ENCODE measurements around the gene MPST.

MPST gene

DNA sequence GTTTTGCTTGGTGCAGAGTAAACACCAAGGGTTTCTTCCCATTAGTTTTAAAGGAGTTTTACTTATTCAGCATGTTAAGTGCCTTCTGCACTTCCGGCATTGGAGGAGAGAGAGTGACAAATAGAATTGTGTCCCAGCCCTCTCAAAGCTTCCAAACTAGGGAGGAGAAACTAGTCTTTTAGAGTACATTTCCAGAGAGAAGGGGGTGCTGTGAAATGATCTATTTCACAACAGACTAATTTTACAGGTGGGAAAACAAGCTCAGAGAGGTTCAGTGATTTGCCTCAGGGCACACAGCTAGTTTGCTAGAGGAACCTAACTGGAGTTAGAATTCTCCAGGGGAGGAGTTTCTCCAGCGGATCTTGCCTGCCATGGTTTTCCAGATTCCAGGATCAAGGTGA is 12.6 kb downstream of the MPST start:
- TF ChIP-seq, protein P1, sequence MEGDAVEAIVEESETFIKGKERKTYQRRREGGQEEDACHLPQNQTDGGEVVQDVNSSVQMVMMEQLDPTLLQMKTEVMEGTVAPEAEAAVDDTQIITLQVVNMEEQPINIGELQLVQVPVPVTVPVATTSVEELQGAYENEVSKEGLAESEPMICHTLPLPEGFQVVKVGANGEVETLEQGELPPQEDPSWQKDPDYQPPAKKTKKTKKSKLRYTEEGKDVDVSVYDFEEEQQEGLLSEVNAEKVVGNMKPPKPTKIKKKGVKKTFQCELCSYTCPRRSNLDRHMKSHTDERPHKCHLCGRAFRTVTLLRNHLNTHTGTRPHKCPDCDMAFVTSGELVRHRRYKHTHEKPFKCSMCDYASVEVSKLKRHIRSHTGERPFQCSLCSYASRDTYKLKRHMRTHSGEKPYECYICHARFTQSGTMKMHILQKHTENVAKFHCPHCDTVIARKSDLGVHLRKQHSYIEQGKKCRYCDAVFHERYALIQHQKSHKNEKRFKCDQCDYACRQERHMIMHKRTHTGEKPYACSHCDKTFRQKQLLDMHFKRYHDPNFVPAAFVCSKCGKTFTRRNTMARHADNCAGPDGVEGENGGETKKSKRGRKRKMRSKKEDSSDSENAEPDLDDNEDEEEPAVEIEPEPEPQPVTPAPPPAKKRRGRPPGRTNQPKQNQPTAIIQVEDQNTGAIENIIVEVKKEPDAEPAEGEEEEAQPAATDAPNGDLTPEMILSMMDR (conservative IDR thresholded peaks at IDR 0.05) = no peak
- H3K27ac ChIP-seq = no peak overlapping the region

GRCh38 chr22:37032535-37033460 is 13.3 kb downstream of the MPST start:
- TF ChIP-seq, protein P1 (conservative IDR thresholded peaks at IDR 0.05) = no peak
- no peak overlapping the region for H3K27ac ChIP-seq

GRCh38 chr22:37033605-37034430 is 14.3 kb downstream of the MPST start:
- H3K27ac ChIP-seq = no peak overlapping the region
- TF ChIP-seq, protein P1 (conservative IDR thresholded peaks at IDR 0.05) = no peak

DNA sequence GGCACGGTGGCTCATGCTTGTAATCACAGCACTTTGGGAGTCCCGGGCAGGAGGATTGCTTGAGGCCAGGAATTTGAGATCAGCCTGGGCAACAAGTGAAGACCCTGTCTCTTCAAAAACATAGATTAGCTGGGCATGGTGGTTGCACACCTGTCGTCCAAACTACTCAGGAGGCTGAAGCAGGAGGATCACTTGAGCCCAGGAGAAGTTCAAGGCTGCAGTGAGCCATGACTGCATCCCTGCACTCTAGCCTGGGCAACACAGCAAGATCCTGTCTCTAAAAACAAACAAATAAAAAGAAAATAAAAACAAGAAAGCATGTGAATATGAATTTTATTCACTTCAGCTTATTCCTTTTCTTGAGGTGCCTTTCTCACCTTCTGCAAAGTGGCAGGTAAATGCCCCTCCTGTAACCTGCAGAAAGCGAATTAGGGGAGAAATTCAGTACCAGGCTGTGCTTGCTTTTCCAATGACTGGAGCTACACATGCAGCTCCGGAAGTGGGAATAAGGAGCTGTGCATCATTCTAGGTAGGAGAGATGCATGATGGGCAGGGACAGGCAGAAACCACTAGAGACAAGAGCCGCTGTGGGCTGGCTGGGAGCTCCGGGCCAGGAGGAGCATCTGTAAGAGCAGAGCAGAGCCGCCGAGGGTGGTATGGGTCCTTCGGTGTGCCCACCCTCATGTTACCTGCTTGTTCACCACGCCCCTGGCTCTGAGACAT is 17.3 kb downstream of the MPST start:
- TF ChIP-seq, protein P1 (conservative IDR thresholded peaks at IDR 0.05) = no peak
- H3K27ac ChIP-seq = no peak overlapping the region

GRCh38 chr22:37037669-37038068 is 18.1 kb downstream of the MPST start:
- H3K27ac ChIP-seq = no peak overlapping the region
- TF ChIP-seq, protein P1 (conservative IDR thresholded peaks at IDR 0.05) = no peak

DNA sequence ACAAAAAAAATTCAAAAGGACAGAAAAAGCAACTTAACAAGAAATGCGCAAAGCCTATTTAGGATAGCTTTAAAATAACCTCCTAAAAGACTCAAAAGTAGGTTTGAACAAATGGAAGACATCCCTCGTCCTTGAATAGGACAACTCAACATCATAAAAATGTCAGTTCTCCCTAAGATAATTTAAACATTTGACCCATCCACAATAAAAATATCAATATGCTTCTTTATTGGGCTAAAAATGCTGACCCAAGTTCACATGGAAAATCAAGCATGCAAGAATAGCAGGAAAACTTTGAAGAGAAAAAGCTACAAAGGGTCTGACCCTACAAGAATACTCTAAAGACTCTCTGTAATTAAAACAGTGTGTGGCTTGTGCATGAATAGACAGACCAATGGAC is 19.9 kb downstream of the MPST start:
- no peak overlapping the region for H3K27ac ChIP-seq
- TF ChIP-seq, protein P1 (conservative IDR thresholded peaks at IDR 0.05) = no peak

All from VCaP (cell line).